Sigmoid colon (tissue), 4 donors: Measurements from ENCODE around the gene MEIOB.

Experiments
- CTCF ChIP-seq, 4 experiments: fragments of 450-650 bp in 3 of 4; fragments of 200-600 bp in 1 of 4; IDR thresholded peaks; one replicate each; pipeline ENCODE4 v1.5.1; 2016 to 2019; ENCODE audit warnings: antibody characterized with exemption in 4 of 4, mild to moderate bottlenecking in 3 of 4, moderate library complexity in 2 of 4
- EP300 ChIP-seq, 4 donors: sonication (generic); formaldehyde crosslinking; IDR thresholded peaks; one replicate each; pipeline ENCODE4 v1.6.1; 2017; ENCODE audit warnings: antibody characterized with exemption in 4 of 4
- POLR2AphosphoS5 ChIP-seq, 4 donors: sonication (generic); formaldehyde crosslinking; IDR thresholded peaks; one replicate each; pipeline ENCODE4 v1.6.1; 2017; ENCODE audit warnings: antibody characterized with exemption in 4 of 4

GRCh38 chr16:1789643-1790045, 82.3 kb downstream of the MEIOB start:
- TF ChIP-seq CTCF (IDR thresholded peaks at IDR 0.05) (no peak), POLR2AphosphoS5 (IDR thresholded peaks at IDR 0.05) (no peak), EP300 (IDR thresholded peaks at IDR 0.05) (no peak)
